ENCODE data around the gene UBAP2L.

DNA sequence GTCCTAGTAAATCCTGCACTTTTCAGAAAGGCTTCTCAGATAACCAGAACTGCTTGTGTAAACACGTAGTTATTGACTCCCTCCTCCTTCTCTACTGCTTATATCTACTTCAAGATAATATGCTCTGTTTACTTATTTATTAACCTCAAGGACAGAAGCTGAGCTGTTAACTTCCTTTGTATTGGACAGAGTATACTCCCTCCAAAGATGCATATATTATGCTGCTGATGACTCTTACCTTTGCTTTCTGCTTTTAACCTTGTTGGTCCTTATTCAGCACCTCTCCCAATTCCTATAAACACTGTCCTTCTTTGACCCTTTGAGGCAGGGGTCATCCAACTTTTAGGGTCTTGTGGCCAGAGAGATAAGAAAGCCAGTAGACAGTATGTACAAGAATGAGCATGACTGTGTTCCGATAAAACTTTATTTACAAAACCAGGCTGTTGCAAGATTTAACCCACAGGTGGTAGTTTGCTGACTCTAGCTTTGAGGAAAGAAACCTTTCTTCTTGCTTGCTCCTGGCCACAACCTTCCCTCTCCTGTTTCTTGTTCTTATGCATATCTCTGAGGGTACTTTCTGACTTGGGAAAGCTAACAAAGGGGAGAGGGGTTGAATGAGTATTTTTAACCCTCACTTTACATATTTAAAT is 33.8 kb upstream of the UBAP2L start:
- TF ChIP-seq, protein P1, sequence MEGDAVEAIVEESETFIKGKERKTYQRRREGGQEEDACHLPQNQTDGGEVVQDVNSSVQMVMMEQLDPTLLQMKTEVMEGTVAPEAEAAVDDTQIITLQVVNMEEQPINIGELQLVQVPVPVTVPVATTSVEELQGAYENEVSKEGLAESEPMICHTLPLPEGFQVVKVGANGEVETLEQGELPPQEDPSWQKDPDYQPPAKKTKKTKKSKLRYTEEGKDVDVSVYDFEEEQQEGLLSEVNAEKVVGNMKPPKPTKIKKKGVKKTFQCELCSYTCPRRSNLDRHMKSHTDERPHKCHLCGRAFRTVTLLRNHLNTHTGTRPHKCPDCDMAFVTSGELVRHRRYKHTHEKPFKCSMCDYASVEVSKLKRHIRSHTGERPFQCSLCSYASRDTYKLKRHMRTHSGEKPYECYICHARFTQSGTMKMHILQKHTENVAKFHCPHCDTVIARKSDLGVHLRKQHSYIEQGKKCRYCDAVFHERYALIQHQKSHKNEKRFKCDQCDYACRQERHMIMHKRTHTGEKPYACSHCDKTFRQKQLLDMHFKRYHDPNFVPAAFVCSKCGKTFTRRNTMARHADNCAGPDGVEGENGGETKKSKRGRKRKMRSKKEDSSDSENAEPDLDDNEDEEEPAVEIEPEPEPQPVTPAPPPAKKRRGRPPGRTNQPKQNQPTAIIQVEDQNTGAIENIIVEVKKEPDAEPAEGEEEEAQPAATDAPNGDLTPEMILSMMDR (IDR thresholded peaks at IDR 0.05): no peak
- TF ChIP-seq POLR2AphosphoS5 (IDR thresholded peaks at IDR 0.05) (no peak), POLR2A (IDR thresholded peaks at IDR 0.05) (no peak), EP300 (IDR thresholded peaks at IDR 0.05) (no peak)

Data from sigmoid colon (tissue), 4 donors.